Stimulated activated naive B cell treated with anti-CD40 and anti-IgM and Interleukin-4, amounts not matched to agents 10 μg/mL and 1 μg/mL and 100 μg/mL, for 72 hours (primary cell): ENCODE data around the gene PRKACB.
"Not testable (repeated sequence)": the region's sequence is repeated elsewhere in the genome, so short reads cannot be mapped to it uniquely, and the experiment has no call there.

Experiments used
- ATAC-seq, 2 donors: fragments of 150-1000 bp; cut with Tn5 transposase; replicated peaks; 2 replicates each; pipeline ENCODE4 v1.10.0; 2021; ENCODE audit warnings: moderate library complexity in 1 of 2
- DNase-seq: peaks from one replicate; pipeline ENCODE4 v3.0.0; 2021
- H3K27ac Mint-ChIP-seq: one replicate; pipeline ENCODE4 v1.8.0; 2022; ENCODE audit warnings: mild to moderate bottlenecking, mixed read lengths
- H3K27me3 Mint-ChIP-seq, 2 donors: one replicate each; pipeline ENCODE4 v1.8.0; 2022; ENCODE audit warnings: mixed read lengths in 2 of 2
- H3K36me3 Mint-ChIP-seq, 2 donors: one replicate each; pipeline ENCODE4 v1.8.0; 2022; ENCODE audit warnings: mixed read lengths in 2 of 2, mild to moderate bottlenecking in 1 of 2
- H3K4me1 Mint-ChIP-seq, 2 donors: one replicate each; pipeline ENCODE4 v1.8.0; 2022; ENCODE audit warnings: mixed read lengths in 2 of 2, mild to moderate bottlenecking in 1 of 2
- H3K4me3 Mint-ChIP-seq, 2 donors: one replicate each; pipeline ENCODE4 v1.8.0; 2022; ENCODE audit warnings: mild to moderate bottlenecking in 2 of 2, mixed read lengths in 2 of 2, moderate library complexity in 1 of 2
- H3K9me3 Mint-ChIP-seq, 2 donors: one replicate each; pipeline ENCODE4 v1.8.0; 2022; ENCODE audit warnings: mixed read lengths in 2 of 2, mild to moderate bottlenecking in 1 of 2

The PRKACB gene

GRCh38 chr1:84214115-84214956 lies 70.3 kb downstream of the PRKACB start:
- H3K27ac Mint-ChIP-seq, result no peak overlapping the region
- no peak for DNase-seq

GRCh38 chr1:84217239-84217638 lies 73.2 kb downstream of the PRKACB start:
- Mint-ChIP-seq H3K36me3 (peaks cover 34 to 51% of the 10 kb centered on the region in 2 donors), H3K27ac (no peak overlapping the region), H3K4me1 (peaks cover 5 to 17% of the 10 kb centered on the region in 2 donors), H3K27me3 (no peaks in the 10 kb centered on the region), H3K9me3 (peaks cover 13 to 15% of the 10 kb centered on the region in 2 donors), H3K4me3 (no peak overlapping the region)
- DNase-seq (no peak), ATAC-seq (no peak)

More at GRCh38 chr1:84214115-84214956, 70.3 kb downstream of the PRKACB start:
- H3K36me3 Mint-ChIP-seq, result peaks cover 11 to 27% of the 10 kb centered on the region in 2 donors
- no peaks in the 10 kb centered on the region for H3K27me3 Mint-ChIP-seq
- H3K4me1 Mint-ChIP-seq, result peaks cover 0 to 3% of the 10 kb centered on the region in 2 donors
- no peaks in the 10 kb centered on the region for H3K9me3 Mint-ChIP-seq
- no peak overlapping the region for H3K4me3 Mint-ChIP-seq
- no peak for ATAC-seq

- Mint-ChIP-seq H3K27me3 (no peaks in the 10 kb centered on the region), H3K27ac (no peak overlapping the region), H3K4me1 (peaks cover 8 to 41% of the 10 kb centered on the region in 2 donors), H3K9me3 (peaks cover 24 to 25% of the 10 kb centered on the region in 2 donors), H3K4me3 (no peak overlapping the region), H3K36me3 (peaks cover 46 to 67% of the 10 kb centered on the region in 2 donors)
- no peak for ATAC-seq
- no peak for DNase-seq
Measured at GRCh38 chr1:84223751-84224432, 79.8 kb downstream of the PRKACB start.

- Mint-ChIP-seq H3K4me1 (peaks cover 8 to 41% of the 10 kb centered on the region in 2 donors), H3K4me3 (no peak overlapping the region), H3K27me3 (no peaks in the 10 kb centered on the region), H3K36me3 (peaks cover 40 to 58% of the 10 kb centered on the region in 2 donors), H3K9me3 (peaks cover 21 to 24% of the 10 kb centered on the region in 2 donors), H3K27ac (no peak overlapping the region)
- ATAC-seq (no peak), DNase-seq (no peak)
Measured at GRCh38 chr1:84224905-84225304, 80.8 kb downstream of the PRKACB start.

GRCh38 chr1:84225646-84226045 lies 81.6 kb downstream of the PRKACB start:
- peaks cover 5 to 38% of the 10 kb centered on the region in 2 donors for H3K4me1 Mint-ChIP-seq
- DNase-seq (no peak), ATAC-seq (no peak)
- H3K9me3 Mint-ChIP-seq, result peaks cover 19 to 20% of the 10 kb centered on the region in 2 donors
- peaks cover 36 to 50% of the 10 kb centered on the region in 2 donors for H3K36me3 Mint-ChIP-seq
- no peak overlapping the region for H3K4me3 Mint-ChIP-seq
- no peaks in the 10 kb centered on the region for H3K27me3 Mint-ChIP-seq
- H3K27ac Mint-ChIP-seq, result peak overlapping the region; percentile 51

GRCh38 chr1:84232676-84233075 lies 88.6 kb downstream of the PRKACB start:
- peaks cover 17 to 24% of the 10 kb centered on the region in 2 donors for H3K36me3 Mint-ChIP-seq
- not testable (repeated sequence) for H3K27ac Mint-ChIP-seq, H3K9me3 Mint-ChIP-seq, H3K4me1 Mint-ChIP-seq, H3K4me3 Mint-ChIP-seq, ATAC-seq, DNase-seq, H3K27me3 Mint-ChIP-seq

- Mint-ChIP-seq H3K27me3 (no peaks in the 10 kb centered on the region), H3K9me3 (peaks cover 0 to 10% of the 10 kb centered on the region in 2 donors), H3K27ac (no peak overlapping the region), H3K4me3 (no peak overlapping the region), H3K36me3 (peaks cover 34 to 46% of the 10 kb centered on the region in 2 donors), H3K4me1 (peaks cover 0 to 2% of the 10 kb centered on the region in 2 donors)
- DNase-seq, result no peak
- ATAC-seq, result no peak
Measured at GRCh38 chr1:84236256-84236655, 92.2 kb downstream of the PRKACB start.

GRCh38 chr1:84242641-84243040 lies 98.6 kb downstream of the PRKACB start:
- Mint-ChIP-seq H3K27me3 (no peaks in the 10 kb centered on the region), H3K4me3 (no peak overlapping the region), H3K36me3 (peaks cover 25 to 37% of the 10 kb centered on the region in 2 donors), H3K9me3 (peaks cover 3 to 5% of the 10 kb centered on the region in 2 donors), H3K27ac (no peak overlapping the region), H3K4me1 (peaks cover 0 to 4% of the 10 kb centered on the region in 2 donors)
- no peak for DNase-seq
- ATAC-seq, result no peak

GRCh38 chr1:84245563-84245962 lies 101.5 kb downstream of the PRKACB start:
- ATAC-seq (no peak), DNase-seq (no peak)
- Mint-ChIP-seq H3K9me3 (peaks cover 6 to 10% of the 10 kb centered on the region in 2 donors), H3K27me3 (no peaks in the 10 kb centered on the region), H3K4me3 (no peak overlapping the region), H3K27ac (no peak overlapping the region), H3K36me3 (peaks cover 15 to 17% of the 10 kb centered on the region in 2 donors), H3K4me1 (peaks cover 0 to 4% of the 10 kb centered on the region in 2 donors)

- no peak overlapping the region for H3K27ac Mint-ChIP-seq
- no peak for ATAC-seq
- DNase-seq, result no peak
- no peaks in the 10 kb centered on the region for H3K27me3 Mint-ChIP-seq
- H3K4me3 Mint-ChIP-seq, result no peak overlapping the region
- H3K36me3 Mint-ChIP-seq, result peaks cover 10 to 11% of the 10 kb centered on the region in 2 donors
- H3K4me1 Mint-ChIP-seq, result peaks cover 0 to 4% of the 10 kb centered on the region in 2 donors
- peaks cover 4 to 11% of the 10 kb centered on the region in 2 donors for H3K9me3 Mint-ChIP-seq
Measured at GRCh38 chr1:84246213-84246612, 102.1 kb downstream of the PRKACB start.

- no peaks in the 10 kb centered on the region for H3K27me3 Mint-ChIP-seq
- ATAC-seq (no peak), DNase-seq (no peak)
- H3K36me3 Mint-ChIP-seq, result peaks cover 0 to 2% of the 10 kb centered on the region in 2 donors
- peaks cover 8 to 10% of the 10 kb centered on the region in 2 donors for H3K9me3 Mint-ChIP-seq
- no peak overlapping the region for H3K4me3 Mint-ChIP-seq
- H3K27ac Mint-ChIP-seq, result no peak overlapping the region
- peaks cover 0 to 4% of the 10 kb centered on the region in 2 donors for H3K4me1 Mint-ChIP-seq
Measured at GRCh38 chr1:84247425-84248220, 103.6 kb downstream of the PRKACB start.

GRCh38 chr1:84250668-84251067 lies 106.6 kb downstream of the PRKACB start:
- Mint-ChIP-seq H3K4me3 (no peak overlapping the region), H3K36me3 (peaks cover 0 to 2% of the 10 kb centered on the region in 2 donors), H3K4me1 (peaks cover 0 to 4% of the 10 kb centered on the region in 2 donors), H3K27ac (no peak overlapping the region), H3K9me3 (peaks cover 8 to 10% of the 10 kb centered on the region in 2 donors), H3K27me3 (no peaks in the 10 kb centered on the region)
- ATAC-seq (no peak), DNase-seq (no peak)

GRCh38 chr1:84253036-84253435 lies 109.0 kb downstream of the PRKACB start:
- H3K4me3 Mint-ChIP-seq, result no peak overlapping the region
- H3K9me3 Mint-ChIP-seq, result peaks cover 8 to 10% of the 10 kb centered on the region in 2 donors
- H3K4me1 Mint-ChIP-seq, result no peaks in the 10 kb centered on the region
- no peak for ATAC-seq
- no peak overlapping the region for H3K27ac Mint-ChIP-seq
- DNase-seq, result no peak
- H3K27me3 Mint-ChIP-seq, result no peaks in the 10 kb centered on the region
- H3K36me3 Mint-ChIP-seq, result peaks cover 0 to 2% of the 10 kb centered on the region in 2 donors

- H3K4me1 Mint-ChIP-seq, result no peaks in the 10 kb centered on the region
- H3K27me3 Mint-ChIP-seq, result no peaks in the 10 kb centered on the region
- no peak overlapping the region for H3K27ac Mint-ChIP-seq
- DNase-seq, result no peak
- H3K9me3 Mint-ChIP-seq, result peaks cover 8 to 10% of the 10 kb centered on the region in 2 donors
- no peak overlapping the region for H3K4me3 Mint-ChIP-seq
- ATAC-seq, result no peak
- peaks cover 0 to 2% of the 10 kb centered on the region in 2 donors for H3K36me3 Mint-ChIP-seq
Measured at GRCh38 chr1:84253891-84254290, 109.8 kb downstream of the PRKACB start.
